Glomerular visceral epithelial cell (primary cell): ENCODE results near the gene RCOR1.
"Not testable (repeated sequence)": the region's sequence is repeated elsewhere in the genome, so short reads cannot be mapped to it uniquely, and the experiment has no call there.

Experiments
- DNase-seq: peaks from one replicate; pipeline ENCODE4 v3.0.0-alpha.2; 2016; ENCODE audit errors: extremely low spot score

Gene RCOR1

DNA sequence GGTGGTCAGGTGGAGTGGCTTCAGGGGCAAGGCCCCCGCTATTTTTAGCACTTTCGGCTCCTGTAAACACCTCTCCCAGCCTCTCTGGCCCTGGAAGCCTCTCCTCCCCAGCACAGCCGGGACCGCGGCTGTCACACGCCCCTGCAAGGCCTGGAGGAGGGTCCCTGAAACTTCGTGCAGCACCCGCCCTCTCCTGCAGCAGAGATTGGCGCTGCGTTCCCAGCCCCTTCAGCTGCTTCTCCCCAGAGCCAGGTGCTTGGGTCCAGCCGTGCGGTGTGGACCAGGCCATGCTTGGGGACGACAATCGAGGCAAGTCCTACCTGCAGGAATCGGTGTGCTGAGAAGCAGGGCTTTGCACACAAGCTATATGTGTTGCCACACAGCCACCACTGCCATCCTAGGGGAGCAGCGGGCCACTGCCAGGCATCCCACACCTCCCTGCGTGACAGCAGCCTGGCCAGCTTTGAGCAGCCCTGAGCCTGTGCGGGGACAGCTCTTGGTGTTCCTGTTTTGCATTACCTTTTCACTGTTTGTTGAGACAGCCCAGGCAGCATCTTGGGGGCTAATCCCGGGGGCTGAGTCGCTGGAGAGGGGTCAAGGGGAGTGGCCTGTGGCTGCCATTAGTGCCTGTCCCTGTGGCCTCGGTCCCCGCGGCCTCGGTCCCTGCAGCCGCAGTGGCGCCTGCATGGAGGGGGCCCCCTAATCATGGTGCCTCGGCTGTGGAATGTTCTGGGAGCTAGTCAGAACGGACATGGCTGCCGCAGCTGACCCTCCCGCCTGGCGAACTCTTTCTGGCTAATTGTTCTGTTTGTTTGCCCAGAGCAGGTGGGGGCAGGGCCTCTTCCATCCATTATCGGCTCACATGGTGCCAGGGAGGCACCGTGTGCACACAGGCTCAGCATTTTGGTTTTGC is 157.2 kb downstream of the RCOR1 start:
- DNase-seq = no peak

DNA sequence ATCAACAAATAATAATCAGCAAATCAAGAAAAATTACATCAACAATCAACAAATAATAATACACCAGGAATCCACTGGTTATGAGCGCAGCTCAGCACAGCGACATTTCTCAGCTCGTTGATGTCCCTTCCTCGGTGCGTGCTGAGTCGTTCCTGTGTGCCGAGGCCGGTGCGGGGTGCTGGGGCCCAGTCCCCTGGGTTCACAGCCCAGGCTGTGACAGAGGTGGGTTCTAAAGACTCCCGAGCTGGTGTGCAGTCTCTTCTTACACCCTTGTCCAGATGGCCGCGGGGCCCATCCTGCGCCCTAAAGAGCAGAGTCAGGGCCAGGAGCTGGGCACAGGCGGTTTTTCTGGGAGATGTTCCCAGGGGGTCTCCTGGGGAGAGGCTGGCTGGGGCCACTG is 157.9 kb downstream of the RCOR1 start:
- no peak for DNase-seq

DNA sequence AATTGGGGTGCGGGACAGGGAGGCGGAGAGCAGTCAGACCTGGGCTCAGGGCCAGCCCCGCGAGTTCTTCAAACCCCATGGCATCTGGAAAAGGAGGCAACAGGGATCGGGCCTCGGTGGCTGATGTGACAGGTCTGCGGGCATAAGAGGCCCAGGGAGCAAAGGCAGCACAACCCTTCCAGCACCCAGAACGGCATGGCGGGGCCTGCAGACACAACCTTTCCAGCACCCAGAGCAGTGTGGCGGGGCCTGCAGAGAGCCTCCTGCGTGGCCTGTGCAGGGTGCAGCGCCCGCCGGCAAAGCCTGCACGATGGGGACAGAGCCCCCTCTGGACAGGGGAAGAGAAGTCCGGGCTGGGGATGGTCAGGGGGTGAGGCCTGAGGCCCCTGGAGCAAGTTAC is 158.6 kb downstream of the RCOR1 start:
- no peak for DNase-seq

DNA sequence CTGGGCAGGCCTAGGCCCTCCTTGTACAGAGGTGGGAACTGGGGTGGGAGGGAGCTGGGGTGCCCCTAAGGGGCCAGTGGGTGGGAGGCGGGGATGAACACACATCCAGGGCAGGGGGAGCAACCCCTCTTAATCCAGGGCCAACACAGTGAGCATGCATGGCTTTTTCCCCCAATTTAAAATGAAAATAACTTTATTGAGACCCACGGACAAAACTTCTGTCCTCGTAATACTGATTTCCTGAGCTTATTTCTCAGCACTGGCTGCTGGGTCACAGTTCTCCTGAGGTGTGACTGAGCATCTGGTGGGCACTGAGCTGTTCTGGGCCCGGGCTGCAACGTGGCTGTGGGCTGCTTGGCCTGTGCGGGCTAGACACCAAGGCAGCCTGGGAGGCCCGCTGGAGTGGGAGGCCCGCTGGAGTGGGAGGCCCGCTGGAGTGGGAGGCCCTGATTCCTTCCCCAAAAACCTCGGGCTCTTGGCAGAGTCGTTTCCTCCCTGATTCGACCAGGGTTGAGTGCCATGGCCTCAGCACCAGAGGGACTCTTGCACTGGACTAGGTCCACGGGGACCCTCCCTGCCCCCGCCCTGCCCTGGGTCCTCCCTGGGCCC is 159.9 kb downstream of the RCOR1 start:
- no peak for DNase-seq

DNA sequence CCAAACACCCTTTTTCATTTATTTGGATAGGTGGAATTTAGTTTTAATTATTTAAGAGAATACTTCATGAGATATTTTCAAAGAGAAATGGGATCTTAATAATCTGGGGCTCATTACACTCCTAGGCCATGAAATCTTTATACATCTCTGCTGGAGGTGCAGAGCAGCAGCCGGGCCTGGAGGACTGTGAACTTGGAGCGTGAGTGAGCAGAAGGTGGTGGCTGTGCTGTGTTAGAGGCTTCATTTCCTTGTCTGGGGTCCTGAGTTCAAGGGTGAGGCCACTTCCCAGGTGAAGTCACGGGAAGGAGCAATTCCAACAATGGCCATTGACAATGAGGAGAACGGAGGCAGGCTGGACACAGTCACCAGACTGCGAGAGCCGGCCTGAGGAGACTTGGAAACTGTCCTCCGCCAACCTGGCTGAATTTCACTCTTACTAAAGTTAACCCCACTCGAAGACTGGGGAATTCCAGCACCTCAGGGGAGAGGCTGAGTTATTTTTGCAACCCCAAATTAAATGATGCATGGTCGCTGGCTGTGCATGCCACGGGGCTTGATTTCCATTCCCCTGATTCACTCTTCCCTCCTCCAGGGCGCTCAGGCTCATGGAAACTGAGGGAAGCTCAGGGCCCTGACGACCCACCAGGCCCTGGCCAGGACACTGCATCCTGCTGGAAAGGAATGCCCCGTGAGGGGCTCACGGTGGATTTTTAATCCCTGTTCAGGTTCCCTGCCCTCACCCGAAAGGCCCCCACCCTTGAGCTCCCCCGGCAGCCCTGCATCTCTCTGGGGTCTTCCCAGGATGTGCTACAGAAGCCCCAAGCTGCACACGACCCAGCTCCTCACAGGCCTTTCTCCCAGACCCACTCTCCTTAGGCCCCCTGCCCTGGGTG is 162.2 kb downstream of the RCOR1 start:
- no peak for DNase-seq

DNA sequence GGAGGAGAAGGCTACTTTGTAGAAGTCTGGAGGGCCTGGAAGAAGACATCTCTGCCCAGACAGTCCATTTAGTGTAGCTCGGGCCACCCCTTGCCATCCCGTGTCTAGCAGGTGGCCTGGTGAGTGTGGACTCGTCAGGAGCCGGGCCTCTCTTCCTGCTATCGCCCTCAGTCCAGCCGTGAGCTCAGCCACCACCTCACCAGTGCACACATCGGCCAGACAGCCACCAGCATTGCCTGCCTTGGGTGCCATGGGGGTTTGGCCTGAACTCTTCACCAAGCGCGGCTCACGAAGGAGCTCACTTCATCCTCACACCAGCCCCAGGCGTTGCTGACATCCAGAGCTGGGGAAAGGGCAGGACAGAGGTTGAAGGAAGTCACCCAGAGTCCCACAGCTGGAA is 165.2 kb downstream of the RCOR1 start:
- no peak for DNase-seq

DNA sequence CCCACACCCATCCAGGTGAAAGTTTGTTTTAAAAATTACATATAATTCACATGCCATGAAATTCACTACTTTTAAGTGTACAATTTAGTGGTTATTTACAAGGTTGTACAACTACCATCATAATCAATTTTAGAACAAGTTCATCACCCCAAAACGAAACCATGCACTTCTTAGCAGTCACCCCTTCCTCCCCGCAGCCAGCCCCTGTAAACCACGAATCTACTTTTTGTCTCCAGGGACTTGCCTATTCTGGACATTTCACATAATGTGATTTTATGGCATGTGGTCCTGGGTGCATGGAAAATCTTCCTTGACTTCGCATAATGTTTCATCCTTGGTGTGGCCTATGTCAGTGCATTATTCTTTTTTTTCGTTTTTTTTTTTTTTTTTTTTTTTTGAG is 165.6 kb downstream of the RCOR1 start:
- no peak for DNase-seq

DNA sequence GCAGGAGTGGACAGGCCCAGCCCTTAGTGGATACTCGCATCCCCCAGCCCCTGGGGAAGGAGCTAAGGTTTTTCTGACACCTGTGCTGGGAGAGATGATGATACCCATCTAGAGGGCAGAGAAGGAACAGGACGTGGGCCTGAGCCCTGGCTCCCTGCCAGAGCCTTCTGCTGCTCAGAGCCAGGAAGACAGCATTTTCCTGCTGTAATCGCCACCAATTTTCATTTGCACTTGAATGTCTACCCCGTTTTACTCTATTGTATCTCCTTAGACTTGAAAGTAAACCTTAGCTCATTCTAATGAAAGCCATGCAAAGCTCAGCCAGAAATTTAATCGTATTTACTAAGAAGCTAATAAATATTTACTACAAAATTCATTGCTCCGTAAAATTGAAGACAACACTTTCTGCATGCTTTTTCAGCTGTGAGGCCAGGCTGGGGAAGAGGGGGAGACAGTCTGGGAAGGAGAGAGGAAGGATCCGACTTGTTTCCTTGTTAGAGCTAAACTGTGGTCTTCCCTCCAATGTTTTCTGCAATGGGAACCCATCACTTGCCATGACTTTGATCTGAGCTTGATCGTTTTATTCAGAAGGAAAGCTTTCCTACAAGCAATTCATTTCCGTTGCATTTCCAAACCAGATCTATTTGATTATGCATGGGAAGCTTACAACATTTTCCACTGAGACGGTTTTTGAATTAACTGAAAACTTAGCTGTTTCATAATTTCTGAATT is 167.2 kb downstream of the RCOR1 start:
- DNase-seq = no peak

DNA sequence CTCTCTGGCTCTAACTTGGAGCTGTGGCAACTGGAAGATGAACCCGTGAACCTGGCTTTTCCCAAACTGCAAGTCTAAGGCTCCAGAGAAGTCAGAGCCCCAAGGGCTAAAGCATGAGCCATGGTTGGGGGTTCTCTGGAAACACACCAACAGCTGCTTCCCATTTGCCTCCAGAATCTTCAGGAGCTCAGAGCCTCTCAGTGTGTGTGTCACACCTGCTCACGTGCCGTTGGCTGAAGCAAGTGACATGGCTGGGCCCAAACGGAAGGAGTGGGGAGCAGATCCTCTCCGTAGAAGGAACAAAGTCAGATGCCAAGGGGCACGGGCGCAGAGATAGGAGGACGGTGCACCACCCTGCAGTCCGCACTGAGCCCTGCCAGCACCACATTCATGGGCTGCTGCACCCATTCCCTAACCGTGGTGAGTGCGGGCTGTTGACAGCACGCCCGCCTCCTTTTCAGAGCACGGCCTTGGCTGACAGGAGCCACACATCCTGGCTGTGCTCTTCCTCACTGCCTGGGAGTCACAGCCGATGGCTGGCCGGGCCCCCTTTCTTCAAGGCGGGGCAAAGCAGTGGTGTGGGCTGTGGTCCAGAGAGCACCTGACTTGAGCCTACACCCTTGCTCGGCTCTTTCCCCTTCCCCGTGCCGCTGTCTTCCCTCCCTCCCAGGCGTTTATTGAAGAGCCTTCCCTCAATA is 168.2 kb downstream of the RCOR1 start:
- no peak for DNase-seq

DNA sequence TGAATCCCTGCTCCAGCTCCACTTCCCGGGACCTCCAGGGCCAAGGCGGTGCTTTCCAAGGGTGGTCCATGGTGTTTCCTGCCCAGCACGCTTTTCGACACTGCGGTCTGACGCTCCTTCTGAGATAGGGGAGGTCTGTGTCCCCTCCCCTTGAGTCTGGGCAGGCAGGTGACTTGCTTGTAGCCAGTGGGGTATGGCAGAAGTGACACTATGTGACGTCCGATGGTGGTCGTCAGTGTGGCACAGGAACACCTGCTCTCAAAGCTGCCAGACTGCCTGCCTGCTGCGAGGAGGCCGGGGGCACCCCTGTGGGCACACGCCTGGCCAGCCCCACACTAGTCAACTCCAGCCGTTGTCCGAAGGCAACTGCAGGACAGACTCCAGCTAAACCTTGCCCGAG is 168.8 kb downstream of the RCOR1 start:
- DNase-seq = no peak

DNA sequence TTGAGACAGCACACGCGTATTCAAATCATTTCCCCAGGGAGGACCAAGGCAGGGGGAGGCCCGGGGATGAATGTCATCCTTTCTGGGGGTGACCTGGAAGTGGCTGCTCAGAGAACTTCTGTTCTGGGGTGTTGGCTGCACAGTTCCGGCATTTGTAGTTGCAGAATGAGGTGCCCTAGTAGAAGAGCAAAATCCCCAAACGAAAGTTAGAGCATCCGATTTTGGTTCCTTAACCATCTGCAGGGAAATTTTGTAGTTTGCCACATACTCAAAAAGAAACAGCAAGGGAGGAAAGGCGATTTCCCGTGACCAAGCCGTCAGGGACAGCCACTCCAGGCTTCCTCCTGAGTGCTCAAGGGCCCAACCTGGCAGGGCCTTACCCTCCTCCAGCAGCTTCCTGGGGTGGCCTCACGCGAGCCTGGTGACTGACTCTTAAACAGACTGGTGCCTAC is 171.8 kb downstream of the RCOR1 start:
- no peak for DNase-seq

DNA sequence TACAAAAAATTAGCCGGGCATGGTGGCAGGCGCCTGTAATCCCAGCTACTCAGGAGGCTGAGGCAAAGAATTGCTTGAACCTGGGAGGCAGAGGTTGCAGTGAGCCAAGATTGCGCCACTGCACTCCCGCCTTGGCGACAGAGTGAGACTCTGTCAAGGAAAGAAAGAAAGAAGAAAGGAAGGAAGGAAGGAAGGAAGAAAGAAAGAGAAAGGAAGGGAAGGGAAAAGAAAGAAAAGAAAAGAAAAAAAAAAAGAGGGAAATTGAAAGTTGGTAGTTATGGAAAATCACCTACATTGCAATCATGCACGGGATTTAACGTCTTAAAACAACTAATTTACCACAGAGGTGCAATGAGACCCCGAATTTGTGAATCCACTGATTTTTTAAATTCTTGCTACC is 173.3 kb downstream of the RCOR1 start:
- DNase-seq = not testable (repeated sequence)

DNA sequence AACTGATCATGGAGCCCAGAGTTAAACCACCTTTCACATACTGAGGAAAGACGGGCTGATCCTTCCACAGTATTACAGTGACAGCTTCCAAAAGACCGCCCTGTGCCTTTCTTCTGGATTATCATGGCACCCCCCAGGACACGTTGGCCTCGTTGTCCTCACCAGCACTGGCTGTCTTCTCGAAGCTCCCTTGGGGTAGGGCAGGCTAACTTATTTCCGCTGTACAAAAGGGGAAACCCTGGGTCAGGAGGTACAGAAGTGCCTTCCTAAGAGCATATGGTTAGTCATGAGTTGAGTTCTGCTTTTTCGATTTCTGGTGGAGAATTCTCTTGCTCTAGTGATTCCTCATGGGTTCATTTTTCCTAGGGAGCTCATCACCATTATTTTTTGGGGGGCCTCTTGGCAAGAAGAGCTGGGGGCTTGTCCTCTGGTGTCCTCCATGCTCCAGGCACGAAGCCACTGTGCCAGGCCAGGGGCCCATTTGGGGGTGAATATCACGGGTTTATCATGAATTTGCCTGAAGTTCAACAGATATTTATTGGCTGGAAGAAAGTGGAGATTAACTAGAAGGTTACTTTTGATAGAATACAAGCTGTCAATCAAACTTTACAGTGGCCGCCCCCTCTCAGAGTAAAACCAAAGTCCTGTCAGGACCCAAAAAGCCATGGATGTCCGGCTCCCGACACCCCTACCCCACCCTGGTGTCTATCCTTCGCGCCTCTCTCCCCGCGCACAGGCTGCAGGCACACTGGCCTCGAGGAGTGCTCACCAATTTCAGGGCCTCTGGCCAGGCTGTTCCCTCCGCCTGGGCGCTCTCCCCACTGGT is 176.0 kb downstream of the RCOR1 start:
- no peak for DNase-seq

DNA sequence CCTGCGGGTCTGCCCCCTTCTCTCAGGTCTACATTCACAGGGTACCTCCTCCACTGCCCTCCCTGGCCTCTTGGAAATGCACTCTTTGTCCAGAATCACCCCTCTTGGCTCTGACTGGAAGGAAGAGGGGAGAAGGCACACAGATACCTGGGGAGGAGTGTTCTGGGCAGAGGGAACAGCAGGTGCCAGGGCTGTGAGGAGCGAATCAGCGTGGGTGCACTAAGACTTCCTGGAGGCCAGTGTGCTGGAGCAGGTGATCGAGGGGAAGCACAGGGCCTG is 176.5 kb downstream of the RCOR1 start:
- DNase-seq = no peak

DNA sequence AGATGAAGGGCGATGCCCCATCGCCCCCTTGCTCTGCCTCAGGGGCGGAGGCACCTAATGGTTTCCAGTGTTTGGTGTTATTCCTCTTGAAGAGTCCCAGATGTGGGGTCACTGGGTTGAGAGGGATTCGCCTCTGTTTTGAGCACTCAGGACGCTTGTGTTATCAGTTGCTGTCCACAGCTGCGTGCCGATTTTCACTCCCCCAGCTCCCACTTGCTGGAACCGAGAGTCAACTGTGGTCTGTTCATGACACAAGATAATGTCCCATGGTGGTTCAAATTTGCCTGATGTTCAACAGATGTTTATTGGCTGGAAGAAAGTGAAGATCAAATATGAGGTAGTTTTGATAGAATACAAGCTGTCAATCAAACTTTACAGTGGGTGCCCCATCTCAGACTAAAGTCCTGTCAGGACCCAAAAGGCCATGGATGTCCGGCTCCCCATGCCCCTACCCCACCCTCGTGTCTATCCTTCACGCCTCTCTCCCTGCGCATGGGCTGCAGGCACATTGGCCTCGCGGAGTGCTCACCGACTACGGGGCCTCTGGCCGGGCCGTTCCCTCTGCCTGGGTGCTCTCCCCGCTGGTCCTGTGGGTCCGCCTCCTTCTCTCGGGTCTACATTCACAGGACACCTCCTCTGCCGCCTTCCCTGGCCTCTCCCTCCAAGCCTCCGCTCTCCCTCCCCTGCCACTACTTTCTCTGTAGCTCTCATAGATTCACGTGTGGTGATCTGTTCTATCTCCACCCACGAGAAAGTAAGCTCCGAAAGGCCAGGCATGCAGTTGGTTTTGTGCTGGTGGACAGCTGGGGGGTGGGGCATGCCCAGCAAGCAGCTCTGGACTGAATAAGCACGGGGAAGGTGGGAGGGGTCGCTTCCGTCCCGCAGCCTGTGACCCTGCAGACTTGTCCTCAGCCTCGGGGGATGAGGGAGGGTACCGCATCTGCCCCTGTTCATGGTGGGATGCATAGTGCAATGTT is 178.0 kb downstream of the RCOR1 start:
- DNase-seq = no peak

DNA sequence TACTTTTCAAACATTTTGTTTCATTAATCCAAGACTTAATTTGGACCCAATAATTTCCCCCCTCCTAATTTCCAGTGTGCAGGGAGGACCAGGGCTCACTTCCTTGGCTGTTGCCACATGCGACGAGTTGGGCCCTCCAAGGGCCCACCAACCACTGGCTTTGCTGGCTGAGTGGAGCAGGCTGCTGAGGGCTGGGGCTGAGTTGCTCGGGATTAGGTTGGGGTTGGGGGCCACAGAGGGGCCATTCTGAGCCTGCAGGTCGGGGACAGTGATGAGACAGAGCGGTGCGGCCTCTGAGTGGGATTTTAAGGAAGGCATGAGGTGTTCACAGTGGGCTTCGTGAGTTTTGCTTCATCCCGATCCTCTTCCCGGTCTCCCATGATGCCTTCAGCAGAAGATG is 178.7 kb downstream of the RCOR1 start:
- DNase-seq = no peak

DNA sequence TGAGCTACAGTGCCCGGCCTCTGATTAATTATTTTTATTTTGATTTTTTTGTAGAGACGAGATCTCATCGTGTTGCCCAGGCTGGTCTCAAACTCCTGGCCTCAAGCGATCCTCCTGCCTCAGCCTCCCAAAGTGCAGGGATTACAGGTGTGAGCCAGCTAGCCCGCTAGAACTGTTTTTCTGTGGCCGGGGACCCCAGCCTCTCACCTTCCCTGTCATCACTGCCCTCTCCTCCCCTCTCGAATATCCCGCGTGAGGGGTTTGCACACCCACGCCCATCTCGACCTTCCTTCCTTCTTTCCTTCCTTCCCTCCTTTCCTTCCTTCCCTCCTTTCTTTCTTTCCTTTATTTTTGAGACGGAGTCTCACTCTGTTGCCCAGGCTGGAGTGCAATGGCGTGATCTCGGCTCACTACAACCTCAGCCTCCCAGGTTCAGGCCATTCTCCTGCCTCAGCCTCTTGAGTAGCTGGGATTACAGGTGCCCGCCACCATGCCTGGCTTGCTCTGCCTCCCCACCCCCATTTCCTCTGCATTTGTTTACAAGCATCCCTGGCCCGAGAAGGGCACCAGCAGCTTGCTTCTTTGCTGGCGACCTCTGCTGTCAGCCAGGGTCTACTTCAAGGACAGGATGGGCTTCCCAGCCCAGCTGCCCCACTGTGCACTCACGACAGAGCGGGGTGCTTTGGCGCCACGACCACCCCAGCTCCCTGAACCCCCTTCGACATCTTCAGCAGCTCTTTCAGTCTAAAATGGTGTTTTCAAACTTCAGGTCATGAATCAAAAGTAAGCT is 180.5 kb downstream of the RCOR1 start:
- DNase-seq = no peak

DNA sequence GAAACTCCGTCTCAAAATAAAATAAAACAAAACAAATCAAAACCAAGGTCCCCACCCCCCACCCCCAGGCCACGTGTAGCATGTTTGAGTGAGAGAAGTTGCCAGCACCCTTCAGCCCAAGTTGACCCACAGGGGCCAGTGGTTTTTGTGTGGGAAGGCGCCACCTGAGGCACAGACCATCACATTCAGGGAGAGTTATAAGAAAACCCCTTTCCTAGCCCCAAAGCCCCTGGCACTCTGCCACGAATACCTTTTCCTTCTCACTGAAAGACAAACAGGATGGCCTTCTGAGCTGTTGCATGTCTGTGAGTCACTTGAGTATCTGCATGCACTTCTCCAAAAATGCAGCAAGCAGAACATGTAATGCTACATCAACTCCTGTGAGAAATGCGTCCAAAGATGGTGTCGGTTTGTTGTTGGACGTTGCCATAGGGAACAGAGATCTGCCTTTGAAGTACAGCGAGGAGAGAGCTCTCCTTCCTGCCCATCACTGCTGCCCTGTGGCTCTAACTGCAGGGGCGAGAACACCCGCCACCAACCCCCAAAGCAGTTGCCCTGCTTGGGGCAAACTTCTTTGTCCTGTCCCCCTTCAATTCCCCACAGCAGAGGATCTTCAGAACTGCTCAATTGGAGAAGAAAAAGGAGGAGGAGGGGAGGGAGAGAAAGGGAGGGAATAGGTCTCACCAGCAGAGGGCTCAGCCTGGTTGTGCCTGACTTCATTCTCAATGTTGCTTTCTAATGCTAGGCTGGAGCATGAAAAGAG is 182.1 kb downstream of the RCOR1 start:
- peak; percentile 71 for DNase-seq
